PC-3 (cell line): ENCODE data around the gene KCNG4.

ENCODE experiments used
- CTCF ChIP-seq: fragments of 300-600 bp; sonication (generic); conservative IDR thresholded peaks from 2 replicates; pipeline ENCODE4 v1.5.1; 2017; ENCODE audit warnings: antibody characterized with exemption, low read depth, mild to moderate bottlenecking, low read length
- EZH2 ChIP-seq: fragments of 300-600 bp; sonication (generic); IDR thresholded peaks from one replicate; pipeline ENCODE4 v1.6.1; 2017; ENCODE audit warnings: antibody characterized with exemption, mild to moderate bottlenecking, low read length; ENCODE audit not compliant: unreplicated experiment

DNA sequence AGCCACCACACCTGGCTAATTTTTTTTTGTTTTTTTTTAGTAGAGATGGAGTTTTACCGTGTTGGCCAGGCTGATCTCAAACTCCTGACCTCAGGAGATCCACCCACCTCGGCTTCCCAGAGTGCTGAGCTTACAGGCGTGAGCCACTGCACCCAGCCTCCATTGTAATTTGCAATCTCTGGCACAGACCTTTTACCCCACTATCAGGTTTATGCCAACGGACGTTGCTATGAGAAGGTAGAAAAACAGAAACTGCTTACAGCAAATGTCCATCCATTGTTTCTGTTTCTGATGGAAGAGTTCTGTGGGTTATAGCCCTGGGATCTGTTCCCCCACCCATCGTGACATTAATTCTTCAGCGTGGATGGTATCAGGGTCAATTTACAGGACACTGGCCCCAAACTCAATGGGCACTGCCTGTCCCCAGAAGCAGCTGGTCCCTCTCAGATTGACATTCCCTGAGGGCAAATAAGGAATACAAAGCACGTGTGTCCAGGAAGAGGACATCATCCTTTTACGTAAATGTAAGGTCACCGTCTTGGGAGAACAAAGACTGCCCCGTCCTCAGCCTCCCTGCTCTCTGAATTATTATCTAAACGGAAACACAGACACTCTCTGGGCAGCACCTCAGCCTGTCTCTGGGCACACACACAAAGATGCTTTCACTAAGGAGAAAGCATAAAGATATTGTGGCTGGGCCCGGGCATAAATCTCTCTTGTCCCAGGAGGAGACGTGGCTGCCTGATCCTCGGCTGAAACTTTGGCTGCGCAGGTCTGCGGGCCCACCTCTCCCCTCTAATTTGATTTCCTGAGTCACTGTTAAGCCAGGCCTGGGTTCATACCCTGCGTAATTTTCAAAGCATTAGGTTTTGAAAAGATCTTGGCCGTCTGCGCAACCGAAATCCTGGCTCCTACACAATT is 5.2 kb downstream of the KCNG4 start:
- TF ChIP-seq CTCF (no peak), EZH2 (no peak)
